Measurements from ENCODE around the gene MACROD2. TPM values are rescaled to one million over a fixed set of nuclear protein-coding genes. Genes with fewer than 3 reads are reported as not detected.

MACROD2 gene
- total RNA-seq, 1 experiment from 2014 or later, result 1.6 TPM

DNA sequence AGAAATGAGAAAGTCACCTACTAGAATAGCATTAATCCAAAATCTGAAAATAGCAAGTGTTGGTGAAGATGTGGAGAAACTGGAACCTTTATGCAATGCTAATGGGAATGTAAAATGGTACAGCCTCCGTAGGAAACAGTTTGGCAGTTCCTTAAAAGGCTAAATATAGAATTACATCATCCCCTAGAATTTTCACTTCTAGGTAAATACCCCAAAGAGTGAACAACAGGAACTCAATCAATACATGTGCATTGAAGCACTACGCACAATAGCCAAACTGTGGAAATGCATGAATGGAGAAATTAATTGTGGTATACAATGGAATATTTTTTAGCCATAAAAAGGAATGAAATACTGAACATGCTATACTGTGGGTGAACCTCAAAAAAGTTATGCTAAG is 1324.1 kb downstream of the MACROD2 start:
- H4K20me1 ChIP-seq (ENCODE audit: control insufficient read depth, insufficient read depth, insufficient read length), result no peaks in the 10 kb centered on the region

More for the DNA sequence above, 1324.1 kb downstream of the MACROD2 start:
- TF ChIP-seq CTCF (conservative IDR thresholded peaks at IDR 0.05), result no peak
- Histone ChIP-seq H2BK5ac (ENCODE audit: insufficient read length, low read length) (no peak overlapping the region), H3K9ac (ENCODE audit: extremely low read depth, insufficient read length, low read length) (no peak overlapping the region), H2BK15ac (ENCODE audit: low read depth, low read length) (no peak overlapping the region), H3K18ac (ENCODE audit: insufficient read length, low read depth, low read length) (no peak overlapping the region), H2BK12ac (ENCODE audit: insufficient read length, low read depth, low read length) (no peak overlapping the region), H3K4ac (ENCODE audit: low read depth, low read length) (no peak overlapping the region), H2AFZ (ENCODE audit: low read length) (no peak overlapping the region), H3T11ph (ENCODE audit: low read length) (no peak overlapping the region), H3K79me2 (ENCODE audit: insufficient read depth, low read length) (no peaks in the 10 kb centered on the region), H4K91ac (ENCODE audit: insufficient read length, low read depth, low read length) (no peak overlapping the region), H3K4me2 (ENCODE audit: insufficient read depth, insufficient read length, low read length) (no peak overlapping the region), H3K56ac (ENCODE audit: insufficient read length, low read depth, low read length) (no peak overlapping the region), H3K27ac (ENCODE audit: insufficient read length, low read depth, low read length) (no peak overlapping the region), H3K79me1 (ENCODE audit: insufficient read depth, low read depth, low read length, poor library complexity, severe bottlenecking) (no peaks in the 10 kb centered on the region), H2BK120ac (ENCODE audit: low read depth, low read length, poor library complexity, severe bottlenecking) (no peak overlapping the region), H3K4me1 (ENCODE audit: insufficient read depth, low read length) (no peaks in the 10 kb centered on the region; the same call in 1 of the 2 replicates), H3K23ac (ENCODE audit: insufficient read length, low read depth, low read length) (no peak overlapping the region), H4K5ac (ENCODE audit: insufficient read length, low read depth, low read length) (no peak overlapping the region), H2BK20ac (ENCODE audit: low read depth, low read length, poor library complexity, severe bottlenecking) (no peak overlapping the region), H2AK5ac (ENCODE audit: insufficient read length, low read length) (no peak overlapping the region), H3K23me2 (ENCODE audit: insufficient read length, low read depth, low read length, poor library complexity, severe bottlenecking) (no peaks in the 10 kb centered on the region), H4K8ac (replicated peaks; ENCODE audit: insufficient read length, low read depth, low read length) (no peak overlapping the region), H3K14ac (ENCODE audit: insufficient read depth, low read length) (no peak overlapping the region), H3K27me3 (ENCODE audit: insufficient read depth, low read length) (no peaks in the 10 kb centered on the region), H3K9me3 (ENCODE audit: control insufficient read depth, low read depth, low read length) (no peaks in the 10 kb centered on the region)
- Mint-ChIP-seq H3K27ac (no peak overlapping the region), H3K9me3 (no peaks in the 10 kb centered on the region; a peak in 1 of 5 replicates), H3K27me3 (ENCODE audit: low read depth) (no peaks in the 10 kb centered on the region), H3K4me3 (no peak overlapping the region), H3K36me3 (ENCODE audit: insufficient read depth in 1 of 3, low read depth in 3 of 3) (no peaks in the 10 kb centered on the region), H3K4me1 (peaks cover 6 to 7% of the 10 kb centered on the region in 2 experiments)
- no peak for DNase-seq
- WGBS (ENCODE audit: extremely low coverage, insufficient read length, low lambda C conversion rate), result no CpG with 5 or more reads among the region's 2 CpGs

All from H9 (cell line).